SK-N-SH treated with all-trans-retinoic acid at 6 μM for 48 hours (cell line): Measurements from ENCODE around the gene RNPS1.

ENCODE experiments used
- ATAC-seq: fragments of 200-7000 bp; cut with Tn5 transposase; 3 replicates; pipeline ENCODE4 v1.9.1; 2020; ENCODE audit warnings: mild to moderate bottlenecking, moderate library complexity
- ARNTL ChIP-seq: fragments of 450-650 bp; formaldehyde crosslinking; IDR thresholded peaks from 2 replicates; pipeline ENCODE4 v1.5.0; 2020; ENCODE audit warnings: low read depth, mild to moderate bottlenecking, moderate library complexity, borderline replicate concordance
- BACH2 ChIP-seq: fragments of 250-450 bp; sonication (Bioruptor Pico); IDR thresholded peaks from 2 replicates; pipeline ENCODE4 v1.9.0; 2021; ENCODE audit warnings: mild to moderate bottlenecking, borderline replicate concordance
- CSDC2 ChIP-seq: fragments of 250-450 bp; sonication (Bioruptor Pico); IDR thresholded peaks from 2 replicates; pipeline ENCODE4 v1.5.0; 2020; ENCODE audit warnings: mild to moderate bottlenecking, moderate library complexity
- ESRRG ChIP-seq: fragments of 250-450 bp; sonication (Bioruptor Pico); IDR thresholded peaks from 2 replicates; pipeline ENCODE4 v1.6.1; 2021; ENCODE audit warnings: mild to moderate bottlenecking
- GLIS3 ChIP-seq: fragments of 250-450 bp; sonication (Bioruptor Pico); IDR thresholded peaks from 2 replicates; pipeline ENCODE4 v1.5.0; 2020; ENCODE audit warnings: mild to moderate bottlenecking, moderate library complexity
- ISL1 ChIP-seq: fragments of 250-450 bp; sonication (Bioruptor Pico); IDR thresholded peaks from 2 replicates; pipeline ENCODE4 v2.1.2; 2022; ENCODE audit warnings: mild to moderate bottlenecking, moderate library complexity
- OSR1 ChIP-seq: fragments of 250-450 bp; sonication (Bioruptor Pico); IDR thresholded peaks from 2 replicates; pipeline ENCODE4 v1.8.0; 2022; ENCODE audit warnings: moderate library complexity, mild to moderate bottlenecking, inconsistent platforms
- PATZ1 ChIP-seq: fragments of 250-450 bp; sonication (Bioruptor Pico); IDR thresholded peaks from 2 replicates; pipeline ENCODE4 v1.8.0; 2020; ENCODE audit warnings: mild to moderate bottlenecking, moderate library complexity, borderline replicate concordance
- POU6F1 ChIP-seq: fragments of 250-450 bp; sonication (Bioruptor Pico); IDR thresholded peaks from 2 replicates; pipeline ENCODE4 v1.8.0; 2021; ENCODE audit warnings: low read depth, mild to moderate bottlenecking, moderate library complexity, borderline replicate concordance
- PPARA ChIP-seq: fragments of 250-450 bp; sonication (Bioruptor Pico); IDR thresholded peaks from 2 replicates; pipeline ENCODE4 v1.5.0; 2020; ENCODE audit warnings: mild to moderate bottlenecking, borderline replicate concordance
- RARB ChIP-seq: fragments of 250-450 bp; sonication (Bioruptor Pico); IDR thresholded peaks from 2 replicates; pipeline ENCODE4 v1.8.0; 2021; ENCODE audit warnings: mild to moderate bottlenecking, moderate library complexity
- SNAI2 ChIP-seq: fragments of 250-450 bp; sonication (Bioruptor Pico); IDR thresholded peaks from 2 replicates; pipeline ENCODE4 v1.5.0; 2020; ENCODE audit warnings: mild to moderate bottlenecking, moderate library complexity
- TCF4 ChIP-seq: fragments of 250-450 bp; sonication (Bioruptor Pico); IDR thresholded peaks from 2 replicates; pipeline ENCODE4 v1.8.0; 2021; ENCODE audit warnings: mild to moderate bottlenecking, moderate library complexity, borderline replicate concordance
- TOX ChIP-seq: fragments of 250-450 bp; sonication (Bioruptor Pico); IDR thresholded peaks from 2 replicates; pipeline ENCODE4 v1.8.0; 2021; ENCODE audit warnings: mild to moderate bottlenecking, moderate library complexity, borderline replicate concordance
- TSHZ2 ChIP-seq: fragments of 250-450 bp; sonication (Bioruptor Pico); IDR thresholded peaks from 2 replicates; pipeline ENCODE4 v1.5.0; 2020; ENCODE audit warnings: mild to moderate bottlenecking, moderate library complexity
- ZFP3 ChIP-seq: fragments of 250-450 bp; sonication (Bioruptor Pico); IDR thresholded peaks from 2 replicates; pipeline ENCODE4 v1.5.0; 2020; ENCODE audit warnings: mild to moderate bottlenecking, moderate library complexity
- ZFP30 ChIP-seq: fragments of 450-650 bp; formaldehyde crosslinking; IDR thresholded peaks from 2 replicates; pipeline ENCODE4 v1.5.0; 2022; ENCODE audit warnings: mild to moderate bottlenecking, moderate library complexity
- ZNF565 ChIP-seq: fragments of 450-650 bp; formaldehyde crosslinking; conservative IDR thresholded peaks from 2 replicates; pipeline ENCODE4 v1.5.0; 2020; ENCODE audit warnings: low read depth, mild to moderate bottlenecking, moderate library complexity
- ZNF70 ChIP-seq: fragments of 450-650 bp; formaldehyde crosslinking; IDR thresholded peaks from 2 replicates; pipeline ENCODE4 v1.5.0; 2020; ENCODE audit warnings: mild to moderate bottlenecking, moderate library complexity
- ZNF8 ChIP-seq: fragments of 450-650 bp; formaldehyde crosslinking; IDR thresholded peaks from 2 replicates; pipeline ENCODE4 v1.5.0; 2020; ENCODE audit warnings: mild to moderate bottlenecking, moderate library complexity
- TF ChIP-seq, protein P1 (sequence below): fragments of 250-450 bp; sonication (Bioruptor Pico); IDR thresholded peaks from 2 replicates; pipeline ENCODE4 v1.5.1; 2021; ENCODE audit warnings: mild to moderate bottlenecking, moderate library complexity

Gene RNPS1

DNA sequence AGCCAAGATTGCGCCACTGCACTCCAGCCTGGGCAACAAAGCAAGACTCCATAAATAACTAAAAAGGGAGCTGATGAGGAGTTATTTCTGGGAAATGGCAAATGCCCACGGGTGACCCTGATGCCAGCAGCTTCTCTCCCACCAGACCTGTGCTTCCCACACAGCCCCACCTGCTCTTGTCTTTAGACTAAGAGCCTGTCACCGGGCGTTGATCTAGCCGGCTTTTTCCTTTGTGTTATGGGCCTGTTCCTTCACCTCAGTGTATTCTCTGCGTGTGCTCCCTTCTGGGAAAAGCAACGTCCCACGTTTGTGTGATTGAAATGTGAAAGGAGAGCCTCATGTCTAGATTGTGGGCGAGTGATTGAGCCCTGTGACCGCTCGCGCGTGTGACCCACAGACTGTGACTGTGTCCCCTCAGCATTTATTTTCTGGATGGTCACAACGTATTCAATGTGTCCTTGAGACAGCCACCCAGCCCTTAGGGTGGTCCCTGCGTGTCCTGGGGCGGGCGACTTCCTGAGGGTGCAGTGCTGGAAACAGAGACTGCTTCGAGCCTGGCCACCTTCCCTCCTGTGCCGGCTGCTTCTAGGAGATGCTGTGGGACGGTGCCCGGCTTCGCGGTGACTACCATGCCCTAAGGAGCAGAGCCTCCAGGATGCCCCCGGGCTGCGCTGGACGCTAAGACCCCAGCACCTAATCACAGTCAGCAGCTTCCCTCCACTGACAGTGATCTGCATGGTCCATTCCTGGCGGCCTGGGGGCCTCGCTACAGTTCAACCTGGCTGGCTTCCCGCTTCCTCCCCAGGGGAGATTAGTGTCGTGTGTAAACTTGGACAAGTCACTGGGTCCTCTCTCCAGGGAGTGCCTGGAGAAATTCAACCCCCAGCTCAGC, 7.8 kb upstream of the RNPS1 start:
- no peak for ATAC-seq
- TF ChIP-seq POU6F1 (no peak), ESRRG (CRISPR knock-in tag) (no peak), PATZ1 (CRISPR knock-in tag) (no peak), BACH2 (CRISPR knock-in tag) (no peak), RARB (CRISPR knock-in tag) (no peak), TCF4 (CRISPR knock-in tag) (no peak), ISL1 (no peak), TOX (CRISPR knock-in tag) (no peak), TSHZ2 (CRISPR knock-in tag) (no peak), PPARA (CRISPR knock-in tag) (no peak), OSR1 (no peak)

DNA sequence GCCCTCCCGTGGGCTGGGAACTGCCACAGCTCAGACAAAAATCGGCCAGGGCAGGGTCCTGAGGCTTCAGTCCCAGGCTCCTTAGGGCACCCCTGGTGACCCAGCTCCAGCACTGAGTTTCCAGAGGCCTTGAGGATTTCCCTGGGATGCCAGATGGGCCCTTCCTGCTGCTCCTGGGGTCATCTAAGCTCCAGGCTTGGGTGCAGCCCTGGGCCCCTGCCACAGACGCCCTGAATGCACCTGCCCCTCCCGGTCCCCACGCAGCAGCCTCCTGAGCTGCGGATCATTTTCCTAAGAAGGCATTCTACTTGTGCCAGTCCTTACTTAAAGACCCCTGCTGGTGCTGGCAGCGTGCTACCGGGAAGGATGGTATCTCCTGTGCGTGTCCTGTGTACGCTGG, 6.0 kb upstream of the RNPS1 start:
- ATAC-seq: no peak

DNA sequence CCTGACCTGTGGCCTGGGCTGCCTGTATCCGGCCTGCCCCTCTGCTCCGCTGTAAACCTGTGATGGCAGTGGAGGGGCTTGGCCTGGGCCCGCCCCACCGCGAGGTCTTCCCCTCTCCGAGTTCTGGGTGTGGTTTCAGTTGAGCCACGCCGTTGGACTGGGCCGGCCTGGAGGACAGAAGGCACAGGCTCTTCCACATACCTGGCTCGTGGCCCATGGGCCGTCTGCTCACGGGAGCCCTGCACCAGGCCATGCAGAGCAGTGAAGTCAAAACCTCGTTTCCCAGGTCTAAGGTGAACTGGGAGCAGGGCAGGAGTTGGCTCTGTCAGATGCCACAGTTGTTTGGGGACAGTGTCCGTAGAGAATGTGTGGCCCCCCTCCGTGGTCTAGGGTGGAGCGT, 5.6 kb upstream of the RNPS1 start:
- TF ChIP-seq SNAI2 (CRISPR knock-in tag) (no peak), OSR1 (no peak), BACH2 (CRISPR knock-in tag) (no peak), ARNTL (no peak), PATZ1 (CRISPR knock-in tag) (no peak), ZNF8 (CRISPR knock-in tag) (no peak), CSDC2 (CRISPR knock-in tag) (no peak), PPARA (CRISPR knock-in tag) (no peak), ZNF565 (CRISPR knock-in tag) (no peak), ESRRG (CRISPR knock-in tag) (no peak), ZFP30 (no peak), ZFP3 (no peak), POU6F1 (no peak), RARB (CRISPR knock-in tag) (no peak), ZNF70 (CRISPR knock-in tag) (no peak), ISL1 (no peak), TSHZ2 (CRISPR knock-in tag) (no peak), TCF4 (CRISPR knock-in tag) (no peak), GLIS3 (CRISPR knock-in tag) (no peak)
- TF ChIP-seq, protein P1, sequence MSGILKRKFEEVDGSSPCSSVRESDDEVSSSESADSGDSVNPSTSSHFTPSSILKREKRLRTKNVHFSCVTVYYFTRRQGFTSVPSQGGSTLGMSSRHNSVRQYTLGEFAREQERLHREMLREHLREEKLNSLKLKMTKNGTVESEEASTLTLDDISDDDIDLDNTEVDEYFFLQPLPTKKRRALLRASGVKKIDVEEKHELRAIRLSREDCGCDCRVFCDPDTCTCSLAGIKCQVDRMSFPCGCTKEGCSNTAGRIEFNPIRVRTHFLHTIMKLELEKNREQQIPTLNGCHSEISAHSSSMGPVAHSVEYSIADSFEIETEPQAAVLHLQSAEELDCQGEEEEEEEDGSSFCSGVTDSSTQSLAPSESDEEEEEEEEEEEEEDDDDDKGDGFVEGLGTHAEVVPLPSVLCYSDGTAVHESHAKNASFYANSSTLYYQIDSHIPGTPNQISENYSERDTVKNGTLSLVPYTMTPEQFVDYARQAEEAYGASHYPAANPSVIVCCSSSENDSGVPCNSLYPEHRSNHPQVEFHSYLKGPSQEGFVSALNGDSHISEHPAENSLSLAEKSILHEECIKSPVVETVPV (CRISPR knock-in tag): no peak
- no peak for ATAC-seq

More for the DNA sequence above, 6.0 kb upstream of the RNPS1 start:
- TF ChIP-seq TOX (CRISPR knock-in tag): no peak
- TF ChIP-seq ISL1: no peak
- TF ChIP-seq, all 23 proteins: peak for 0
